Endothelial cell of umbilical vein (primary cell): ENCODE measurements around the gene MRTO4.

ENCODE experiments used
- EZH2 ChIP-seq: IDR thresholded peaks from 2 replicates; pipeline ENCODE4 v1.6.1; 2012; ENCODE audit warnings: borderline replicate concordance, low read depth, mild to moderate bottlenecking, moderate library complexity, low read length, inconsistent platforms; ENCODE audit not compliant: severe bottlenecking
- MAX ChIP-seq: IDR thresholded peaks from 2 replicates; pipeline ENCODE4 v1.6.1; 2011; ENCODE audit not compliant: insufficient read depth, insufficient read length
- POLR2A ChIP-seq: IDR thresholded peaks from 2 replicates; pipeline ENCODE4 v1.6.1; 2012; ENCODE audit warnings: low read depth, mild to moderate bottlenecking, control low read depth, low read length
- POLR2AphosphoS5 ChIP-seq: IDR thresholded peaks from 2 replicates; pipeline ENCODE4 v1.6.1; 2012; ENCODE audit warnings: low read depth, mild to moderate bottlenecking, control low read depth, low read length, moderate library complexity; ENCODE audit not compliant: insufficient read depth
- TF ChIP-seq, protein P1 (sequence below), 2 donors: IDR thresholded peaks; 1 replicate in 1 of 2; 2 replicates in 1 of 2; pipeline ENCODE4 v1.5.1; 2011; ENCODE audit warnings: low read length in 2 of 2, mild to moderate bottlenecking in 2 of 2, moderate library complexity in 2 of 2, control low read depth in 1 of 2, inconsistent platforms in 1 of 2, low read depth in 1 of 2; ENCODE audit not compliant: insufficient read depth in 1 of 2; ENCODE audit errors: extremely low read depth in 1 of 2

DNA sequence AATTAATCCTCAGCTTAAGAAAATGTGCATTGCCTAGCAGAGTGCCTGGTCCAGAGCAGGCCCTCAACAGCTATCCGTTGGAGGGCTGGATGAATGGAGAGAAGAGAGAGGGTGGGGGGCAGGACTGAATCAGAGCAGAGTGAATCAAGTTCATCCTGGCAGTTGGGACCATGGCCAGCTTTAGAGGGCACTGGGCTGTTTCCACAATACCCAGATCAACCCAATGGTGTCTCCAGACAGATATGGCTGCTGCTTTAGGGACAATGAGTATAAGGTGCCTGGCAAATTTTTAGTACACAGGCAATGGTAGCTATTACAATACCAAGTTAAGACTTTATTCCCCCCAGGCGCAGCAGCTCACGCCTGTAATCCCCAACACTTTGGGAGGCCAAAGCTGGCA lies 17.4 kb upstream of the MRTO4 start:
- TF ChIP-seq, protein P1, sequence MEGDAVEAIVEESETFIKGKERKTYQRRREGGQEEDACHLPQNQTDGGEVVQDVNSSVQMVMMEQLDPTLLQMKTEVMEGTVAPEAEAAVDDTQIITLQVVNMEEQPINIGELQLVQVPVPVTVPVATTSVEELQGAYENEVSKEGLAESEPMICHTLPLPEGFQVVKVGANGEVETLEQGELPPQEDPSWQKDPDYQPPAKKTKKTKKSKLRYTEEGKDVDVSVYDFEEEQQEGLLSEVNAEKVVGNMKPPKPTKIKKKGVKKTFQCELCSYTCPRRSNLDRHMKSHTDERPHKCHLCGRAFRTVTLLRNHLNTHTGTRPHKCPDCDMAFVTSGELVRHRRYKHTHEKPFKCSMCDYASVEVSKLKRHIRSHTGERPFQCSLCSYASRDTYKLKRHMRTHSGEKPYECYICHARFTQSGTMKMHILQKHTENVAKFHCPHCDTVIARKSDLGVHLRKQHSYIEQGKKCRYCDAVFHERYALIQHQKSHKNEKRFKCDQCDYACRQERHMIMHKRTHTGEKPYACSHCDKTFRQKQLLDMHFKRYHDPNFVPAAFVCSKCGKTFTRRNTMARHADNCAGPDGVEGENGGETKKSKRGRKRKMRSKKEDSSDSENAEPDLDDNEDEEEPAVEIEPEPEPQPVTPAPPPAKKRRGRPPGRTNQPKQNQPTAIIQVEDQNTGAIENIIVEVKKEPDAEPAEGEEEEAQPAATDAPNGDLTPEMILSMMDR (IDR thresholded peaks at IDR 0.05; ENCODE audit: extremely low read depth in 1 of 2, insufficient read depth in 1 of 2, low read depth in 1 of 2, low read length in 2 of 2) = no peak
- no peak for TF ChIP-seq POLR2AphosphoS5
- TF ChIP-seq EZH2 = no peak
- TF ChIP-seq POLR2A = no peak
- no peak for TF ChIP-seq MAX
